Head of caudate nucleus (tissue), 42 donors: Measurements from ENCODE around the gene RHEX.
A peak's percentile ranks its signal among the peaks of the same experiment; 100 is the strongest.

Source experiments
- DNase-seq, 42 donors: peaks; one replicate each; pipeline versions ENCODE4 v3.0.0 to v3.0.0-alpha.2; 2020 to 2021; ENCODE audit warnings: mixed read lengths in 7 of 42
- intact Hi-C: fragments of 100-400 bp; cut with DNase I; formaldehyde crosslinking; loops from one replicate; pipeline ENCODE4 v1.15.0; 2022

The RHEX gene

DNA sequence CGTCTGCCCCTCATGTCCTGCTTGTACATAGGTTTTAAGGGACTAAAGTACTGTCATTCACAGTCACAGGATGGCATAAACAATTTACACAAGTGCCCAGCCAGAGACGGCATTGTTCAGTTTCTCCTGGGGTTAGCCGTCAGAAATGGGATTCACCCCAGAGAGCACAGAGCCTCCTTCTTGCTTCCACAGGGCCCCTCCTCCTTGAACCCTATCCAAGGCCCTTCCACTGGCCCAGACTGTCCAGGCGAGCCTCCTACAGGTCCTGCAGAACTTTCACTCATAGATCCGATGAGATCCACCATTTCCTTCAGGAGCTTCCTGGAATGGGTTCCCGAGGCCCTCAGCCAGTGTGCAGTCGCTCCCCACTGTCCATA lies 54.2 kb downstream of the RHEX start:
- intact Hi-C loops = loop anchor here (5.0 to 10.0 kb wide), 3 partner anchors 72 to 292 kb away; partner anchors contain the start of gene SLC41A1
- DNase-seq = peak in 2 of 42 donors; percentile 30 to 34

DNA sequence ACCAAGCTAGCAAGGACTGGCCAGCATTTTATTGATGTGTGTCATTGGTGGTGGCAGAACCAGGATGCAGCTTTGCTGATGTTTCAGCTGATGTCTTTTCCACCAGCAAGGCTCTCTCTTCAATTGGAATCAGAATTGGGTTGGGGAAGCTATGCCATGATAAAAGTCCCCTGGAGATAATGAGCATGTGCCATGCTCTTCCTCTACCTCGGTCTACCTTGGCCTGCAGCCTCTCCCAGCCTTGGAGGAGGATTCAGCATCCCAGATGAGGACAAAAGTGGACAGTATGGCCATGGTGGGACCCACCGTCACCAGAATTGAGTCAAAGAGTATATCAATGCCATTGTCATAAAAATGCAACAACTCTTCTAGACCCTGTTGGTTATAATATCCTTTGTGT lies 55.7 kb downstream of the RHEX start:
- DNase-seq = no peak
- intact Hi-C loops = loop anchor here (5.0 to 10.0 kb wide), 3 partner anchors 74 to 294 kb away; partner anchors contain the start of gene SLC41A1

DNA sequence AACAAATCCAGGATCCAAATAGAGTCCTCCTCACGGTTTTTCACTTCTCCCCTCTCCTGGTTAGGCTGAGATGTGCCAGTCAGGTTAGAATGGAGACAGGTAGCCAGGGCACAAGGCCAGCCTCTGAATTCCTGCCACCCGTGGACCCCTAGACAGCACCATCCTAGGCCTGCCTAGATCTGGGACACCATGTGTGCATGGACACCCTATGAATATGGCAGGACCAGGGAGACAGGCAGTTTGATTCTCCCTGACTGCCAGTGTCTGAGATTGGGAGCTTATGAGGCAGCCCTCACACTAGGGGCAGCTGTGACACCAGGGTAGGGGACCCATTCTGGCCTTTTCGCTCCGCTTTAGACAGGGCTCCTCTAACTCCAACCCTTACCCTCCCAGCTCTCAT lies 56.7 kb downstream of the RHEX start:
- peak in 2 of 42 donors; percentile 9 to 24 for DNase-seq
- intact Hi-C loops = loop anchor here (5.0 to 10.0 kb wide), 3 partner anchors 75 to 295 kb away; partner anchors contain the start of gene SLC41A1

DNA sequence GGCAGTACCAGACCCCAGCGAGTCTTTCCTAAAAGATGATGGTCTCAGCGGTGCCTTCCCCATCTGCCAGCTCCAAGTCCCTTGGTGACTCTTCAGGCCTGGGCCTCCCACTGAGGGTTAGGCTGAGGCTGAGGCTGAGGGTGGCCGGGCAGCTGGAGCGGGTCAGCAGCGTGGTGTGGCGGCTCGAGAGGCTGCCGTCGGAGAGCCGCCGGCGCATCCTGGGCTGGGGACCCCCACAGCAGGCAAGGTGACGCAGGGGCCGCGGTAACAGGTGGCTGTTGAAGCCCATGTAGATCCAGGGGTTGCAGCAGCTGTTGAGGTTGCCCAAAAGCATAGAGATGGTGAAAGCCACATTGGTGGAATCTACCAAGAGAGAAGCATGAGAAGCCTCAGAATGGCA lies 57.2 kb downstream of the RHEX start:
- peak in 2 of 42 donors; percentile 15 to 21 for DNase-seq
- intact Hi-C loops = no loop called here

DNA sequence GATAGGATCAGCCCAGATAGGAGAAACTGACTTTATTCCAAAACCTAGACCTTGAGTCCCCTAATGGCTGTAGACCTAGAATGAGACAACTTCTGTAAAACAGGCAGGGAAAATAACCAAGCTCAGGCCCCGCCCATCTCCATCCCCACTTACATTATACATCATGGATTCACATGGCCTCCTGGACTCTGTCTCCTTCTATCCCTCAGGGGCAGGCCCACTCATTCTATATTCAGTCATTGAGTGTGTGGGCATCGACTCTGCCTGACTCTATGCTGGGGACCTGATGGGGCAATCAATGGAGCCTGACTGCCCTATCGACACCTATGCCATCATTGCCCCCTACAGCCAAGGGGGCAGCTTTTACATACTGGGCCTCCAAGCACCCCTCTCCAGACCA lies 57.8 kb downstream of the RHEX start:
- peak in 1 of 42 donors; percentile 31 for DNase-seq
- intact Hi-C loops = no loop called here

DNA sequence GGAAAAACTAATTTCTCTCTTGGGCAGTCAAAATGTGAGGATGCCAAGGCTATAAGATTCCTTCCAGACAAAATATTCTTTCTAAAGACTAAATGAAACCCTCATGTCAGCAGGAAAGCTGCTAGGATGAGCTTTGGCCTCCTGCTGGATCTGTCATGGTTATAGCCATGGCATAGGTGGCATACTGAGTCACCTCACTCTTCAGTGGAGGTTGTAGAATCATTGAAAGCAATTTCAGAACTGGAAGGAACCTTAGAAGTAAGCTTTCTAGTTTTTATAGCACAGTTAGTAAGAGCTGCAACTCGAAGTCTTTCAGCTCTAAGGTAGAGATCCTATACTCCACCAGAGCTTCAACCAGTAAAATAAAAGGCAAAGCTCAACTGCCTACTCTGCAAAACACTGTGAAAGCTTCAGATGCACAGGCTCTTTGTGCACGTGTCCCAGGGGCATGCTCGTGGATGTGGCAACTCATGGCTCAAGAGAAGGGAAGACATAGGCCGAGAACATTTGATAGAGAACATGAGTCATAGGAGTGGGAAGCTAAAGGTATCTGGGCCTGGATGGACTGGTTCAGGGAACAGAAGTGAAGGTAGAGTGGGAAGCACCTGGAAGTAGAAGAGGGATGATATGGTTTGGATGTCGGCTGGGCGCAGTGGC lies 58.4 kb downstream of the RHEX start:
- intact Hi-C loops = no loop called here
- peak in 2 of 42 donors; percentile 9 to 18 for DNase-seq

DNA sequence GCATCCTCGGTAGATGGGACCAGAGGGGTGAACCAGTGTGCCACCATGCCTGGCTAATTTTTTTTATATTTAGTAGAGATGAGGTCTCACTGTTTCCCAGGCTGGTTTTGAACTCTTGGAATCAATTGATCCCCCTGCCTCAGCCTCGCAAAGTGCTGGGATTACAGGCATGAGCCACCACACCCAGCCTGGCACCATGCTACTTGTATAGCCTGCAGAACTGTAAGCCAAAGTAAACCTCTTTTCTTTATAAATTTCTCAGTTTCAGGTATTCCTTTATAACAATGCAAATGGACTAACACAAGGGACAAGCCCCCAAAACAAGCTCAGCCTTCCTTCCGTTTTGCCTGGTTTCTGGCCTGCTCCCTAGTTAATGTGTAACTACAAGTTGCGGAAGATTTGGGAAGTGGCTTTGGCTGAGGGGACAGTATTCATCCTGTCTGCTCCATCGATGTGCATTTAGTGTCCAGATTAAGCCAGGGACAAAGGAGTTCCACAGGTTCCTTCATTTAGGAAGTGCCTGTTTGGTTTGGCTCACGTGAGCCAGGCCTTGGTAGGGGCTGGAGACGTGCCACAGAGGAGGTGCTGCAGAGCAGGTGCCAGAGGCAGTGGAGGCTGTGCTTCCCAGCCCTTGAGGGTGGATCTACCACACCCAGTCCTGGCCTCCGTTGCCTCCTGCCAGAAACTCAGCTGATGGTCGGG lies 59.8 kb downstream of the RHEX start:
- DNase-seq = peak in 2 of 42 donors; percentile 31

DNA sequence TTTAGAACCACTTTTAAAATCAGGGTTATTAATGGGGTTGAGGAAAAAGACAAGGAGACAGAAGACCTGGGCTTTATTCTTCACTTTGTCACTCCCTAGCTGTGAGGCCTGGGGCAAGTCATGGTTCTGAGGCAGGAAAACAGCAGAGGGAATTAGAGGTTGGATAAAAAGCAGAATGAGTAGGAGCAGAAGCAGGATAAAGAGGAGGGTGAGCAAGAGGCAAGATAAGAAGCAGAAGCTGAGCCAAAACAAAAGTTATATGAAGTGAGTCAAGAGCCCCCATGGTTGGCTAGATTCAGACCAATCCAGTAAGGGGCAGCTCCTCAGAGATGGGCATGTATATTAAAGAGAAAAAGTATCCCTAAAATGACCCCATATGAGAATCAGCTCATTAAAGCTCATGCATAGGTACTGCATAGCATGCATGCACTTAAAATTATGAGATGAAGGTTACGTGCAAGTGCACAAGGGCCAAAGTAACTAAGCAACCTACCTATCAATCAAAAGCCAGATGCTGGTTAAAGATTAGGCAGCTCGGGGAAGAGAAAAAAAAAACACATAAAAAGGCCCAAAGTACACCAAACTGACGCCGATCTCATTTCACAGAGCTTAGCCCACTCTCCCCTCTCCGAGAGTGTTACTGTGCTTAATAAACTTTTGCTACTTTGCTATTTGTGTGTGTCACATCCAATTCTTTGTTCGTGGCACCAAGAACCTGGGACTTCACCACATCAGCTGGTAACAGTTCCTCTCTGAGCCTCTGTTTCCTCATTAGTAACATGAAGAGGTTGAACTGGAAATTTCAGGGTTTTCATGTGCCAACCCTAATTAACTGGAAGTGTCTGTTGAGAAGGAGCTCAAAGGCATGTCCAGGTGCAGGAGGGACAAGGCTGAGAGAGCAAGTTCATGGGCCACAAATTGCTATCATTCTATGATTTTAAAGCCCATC lies 62.0 kb downstream of the RHEX start:
- peak in 1 of 42 donors; percentile 18 for DNase-seq
- intact Hi-C loops = no loop called here

More for the DNA sequence above, 59.8 kb downstream of the RHEX start:
- intact Hi-C loops = no loop called here

DNA sequence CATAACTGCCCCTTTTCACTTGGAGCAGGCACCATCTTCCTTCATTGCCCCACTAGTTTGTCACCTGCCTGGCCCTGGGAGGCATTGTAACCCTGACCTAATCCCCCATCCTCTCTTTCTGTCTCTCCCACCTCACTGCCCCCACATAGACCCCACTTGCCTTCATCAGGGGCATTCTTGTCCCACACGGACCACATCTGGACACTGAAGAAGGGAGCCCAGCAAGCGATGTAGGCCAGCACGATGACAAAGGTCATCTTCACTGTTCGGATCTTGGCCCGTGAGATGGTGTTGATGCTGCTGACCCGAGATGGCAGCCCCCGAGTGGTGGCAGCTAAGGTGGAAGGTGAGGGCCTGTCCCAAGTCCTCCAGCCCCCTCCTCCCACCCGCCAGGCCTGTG lies 62.8 kb downstream of the RHEX start:
- intact Hi-C loops = no loop called here
- DNase-seq = peak in 1 of 42 donors; percentile 25

DNA sequence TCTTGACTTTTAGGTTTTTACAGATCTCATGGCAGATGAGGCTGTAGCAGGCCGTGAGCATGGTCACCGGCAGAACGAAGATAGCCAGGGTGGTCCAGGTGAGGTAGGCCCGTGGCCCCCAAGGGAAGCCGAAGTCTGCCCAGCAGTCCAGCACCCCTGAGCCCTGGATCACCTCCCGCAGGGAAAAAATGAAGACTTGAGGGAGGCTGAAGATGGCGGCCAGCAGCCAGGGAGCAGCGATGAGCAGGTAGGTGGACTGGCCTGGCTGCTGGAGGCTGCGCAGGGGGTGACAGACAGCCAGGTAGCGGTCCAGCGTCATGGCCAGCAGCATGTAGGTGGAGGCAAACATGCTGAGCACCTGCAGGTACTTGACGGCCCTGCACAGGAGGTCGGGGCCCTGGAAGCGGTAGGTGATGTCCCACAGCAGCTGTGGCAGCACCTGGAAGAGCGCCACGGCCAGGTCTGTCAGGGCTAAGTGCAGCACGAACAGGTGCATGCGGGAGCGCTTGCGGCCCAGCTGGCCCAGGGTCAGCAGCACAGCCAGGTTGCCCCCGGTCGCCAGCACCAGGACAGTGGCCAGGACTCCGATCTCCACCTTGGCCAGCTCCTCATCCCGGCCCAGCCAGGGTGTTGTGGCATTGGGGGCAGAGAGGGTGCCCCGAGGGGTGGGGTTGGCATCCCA lies 63.4 kb downstream of the RHEX start:
- intact Hi-C loops = no loop called here
- DNase-seq = peak in 1 of 42 donors; percentile 22

DNA sequence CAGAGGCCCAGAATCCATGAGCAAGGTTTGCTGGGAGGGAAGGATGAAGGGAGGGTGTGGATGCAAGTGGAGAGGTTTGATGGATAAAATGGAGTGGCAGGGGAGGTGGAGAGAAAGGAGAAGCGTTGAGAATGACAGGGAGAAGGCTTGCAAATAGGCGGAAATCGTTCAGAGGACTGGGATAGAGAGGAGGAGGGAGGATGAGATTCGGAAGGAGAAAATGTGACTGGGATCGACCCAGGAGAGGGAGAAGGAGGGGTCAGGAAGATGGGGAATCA lies 63.8 kb downstream of the RHEX start:
- intact Hi-C loops = no loop called here
- no peak for DNase-seq

DNA sequence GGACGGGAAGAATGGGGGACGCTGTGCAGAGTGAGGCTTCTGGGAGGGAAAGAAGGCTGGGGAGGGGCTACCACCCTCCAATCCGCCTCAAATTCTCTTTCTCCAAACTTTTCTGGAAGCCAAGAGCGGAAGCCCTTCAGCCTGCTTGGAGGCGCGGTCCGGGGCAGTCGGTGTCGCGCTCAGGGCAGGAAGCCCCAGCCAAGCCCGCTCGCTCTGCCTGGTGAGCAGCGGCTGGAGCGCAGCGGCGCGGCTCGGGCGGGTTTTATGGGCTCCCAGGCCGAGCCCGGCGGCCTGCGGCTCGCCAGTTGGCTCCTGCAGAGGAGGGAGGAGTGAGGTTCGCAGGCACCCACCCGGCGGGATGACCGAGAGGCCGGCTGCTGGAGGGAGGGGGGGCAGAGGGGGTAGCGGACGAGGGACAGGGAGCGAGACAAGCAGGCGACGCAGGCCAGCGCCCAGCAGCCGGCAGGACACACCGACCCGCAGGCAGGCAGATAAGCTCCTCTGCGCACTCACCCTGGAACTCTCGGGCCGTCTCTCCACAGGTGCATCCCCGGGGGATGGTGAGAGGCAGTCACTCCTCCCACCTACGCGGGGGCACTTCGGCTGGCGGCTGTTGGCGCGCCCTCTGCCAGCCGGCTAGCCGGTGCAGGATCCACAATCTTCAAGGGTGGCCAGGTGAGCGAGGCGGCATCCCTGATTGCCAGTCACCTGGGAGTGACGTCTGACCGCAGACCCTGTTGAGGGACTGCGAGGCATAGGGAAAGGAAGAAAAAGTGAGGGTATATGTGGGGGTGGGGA lies 64.4 kb downstream of the RHEX start, which contains the start of gene AVPR1B:
AVPR1B (minus strand) TSS at position 238 of the 798 bp plus-strand sequence. CDS start 498 bp downstream, outside the sequence.
- peak in 33 of 42 donors; percentile 8 to 63 (median 25) for DNase-seq
- intact Hi-C loops = no loop called here

DNA sequence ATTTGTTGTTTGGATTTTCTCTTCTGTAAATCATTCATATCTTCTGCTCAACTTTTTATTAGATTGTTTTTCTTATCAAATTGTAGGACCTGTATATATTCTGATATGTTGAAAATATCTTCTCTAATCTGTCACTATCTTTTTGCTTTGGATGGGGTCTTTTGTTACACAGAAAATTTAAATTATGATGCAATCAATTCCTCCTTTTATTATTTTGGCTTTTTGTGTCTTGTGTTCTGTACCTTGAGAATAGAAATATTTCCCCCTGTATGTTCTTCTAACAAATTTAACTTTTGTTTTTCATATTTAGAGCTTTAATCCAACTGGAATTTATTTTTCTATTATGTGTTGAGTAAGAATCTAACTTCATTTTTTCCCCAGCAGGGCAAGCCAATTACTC lies 67.4 kb downstream of the RHEX start:
- intact Hi-C loops = no loop called here
- DNase-seq = no peak

DNA sequence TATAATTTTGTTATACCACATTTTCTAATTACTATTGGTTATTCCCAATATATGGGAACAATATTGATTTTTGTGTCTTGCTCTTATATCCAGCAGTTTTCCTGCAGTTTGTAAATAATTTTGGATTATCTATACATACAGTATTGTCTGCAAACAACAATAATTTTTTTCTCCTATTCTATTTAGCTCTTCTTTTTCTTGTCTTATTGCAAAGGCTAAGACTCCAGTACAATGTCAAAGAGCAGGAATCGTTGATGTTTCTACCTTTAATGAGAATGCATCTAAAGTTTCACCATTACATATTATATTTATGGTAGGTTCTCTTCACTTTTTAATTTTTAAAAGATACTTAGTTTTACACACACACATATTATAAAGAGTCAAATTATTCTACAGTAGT lies 68.3 kb downstream of the RHEX start:
- DNase-seq = no peak
- intact Hi-C loops = no loop called here

DNA sequence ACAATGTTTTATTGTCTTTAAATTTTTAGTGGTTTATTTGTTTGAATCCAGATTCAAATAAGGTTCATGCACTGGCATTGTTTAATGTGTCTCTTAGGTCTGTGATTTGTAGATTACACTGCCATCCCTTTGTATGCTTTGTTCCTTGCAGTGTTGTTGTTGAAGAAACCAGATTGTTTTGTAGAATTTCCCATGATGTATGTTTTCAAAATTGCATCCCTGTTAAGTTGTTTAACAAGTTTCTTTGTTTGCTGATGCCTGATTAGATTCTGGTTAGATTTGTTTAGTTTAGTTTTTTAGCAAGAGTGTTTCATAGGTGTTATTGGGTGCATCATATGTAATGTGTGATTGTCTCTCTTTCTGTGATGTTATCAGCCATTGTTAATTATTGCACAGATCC lies 69.7 kb downstream of the RHEX start:
- no peak for DNase-seq
- intact Hi-C loops = no loop called here

DNA sequence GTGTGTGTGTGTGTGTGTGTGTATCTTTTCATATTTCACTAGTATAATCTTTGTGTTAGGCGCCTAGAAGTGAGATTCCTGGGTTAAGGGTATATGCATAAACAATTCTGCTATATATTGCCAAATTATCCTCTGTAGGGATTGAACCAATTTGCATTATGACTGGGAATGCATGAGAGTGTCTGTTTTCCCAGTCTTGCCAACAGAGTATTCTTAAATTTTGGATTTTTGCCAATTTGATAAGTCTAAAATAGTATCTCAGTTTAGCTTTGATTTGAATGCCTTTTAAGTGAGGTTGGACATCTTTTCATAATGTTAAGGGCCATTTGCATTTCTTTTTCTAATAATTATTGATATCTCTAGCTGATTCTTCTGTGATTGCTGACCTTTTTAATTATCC lies 72.4 kb downstream of the RHEX start:
- intact Hi-C loops = no loop called here
- DNase-seq = no peak

DNA sequence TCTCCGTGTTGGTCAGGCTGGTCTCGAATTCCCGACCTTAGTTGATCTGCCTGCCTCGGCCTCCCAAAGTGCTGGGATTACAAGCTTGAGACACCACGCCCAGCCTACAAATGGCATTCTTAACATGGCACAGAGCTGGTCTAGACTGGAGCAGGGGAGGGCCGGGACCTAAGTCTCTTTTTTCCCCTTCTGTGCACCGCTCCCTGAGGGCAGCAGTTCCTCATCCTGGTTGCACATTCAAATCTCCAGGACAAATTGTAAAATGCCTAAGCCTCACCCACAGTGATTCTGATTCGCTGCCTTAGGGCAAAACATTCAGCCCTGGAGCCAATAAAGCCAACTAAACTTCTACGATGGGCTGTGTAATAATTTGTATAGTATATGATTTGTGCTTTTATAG lies 74.4 kb downstream of the RHEX start:
- intact Hi-C loops = no loop called here
- DNase-seq = no peak

DNA sequence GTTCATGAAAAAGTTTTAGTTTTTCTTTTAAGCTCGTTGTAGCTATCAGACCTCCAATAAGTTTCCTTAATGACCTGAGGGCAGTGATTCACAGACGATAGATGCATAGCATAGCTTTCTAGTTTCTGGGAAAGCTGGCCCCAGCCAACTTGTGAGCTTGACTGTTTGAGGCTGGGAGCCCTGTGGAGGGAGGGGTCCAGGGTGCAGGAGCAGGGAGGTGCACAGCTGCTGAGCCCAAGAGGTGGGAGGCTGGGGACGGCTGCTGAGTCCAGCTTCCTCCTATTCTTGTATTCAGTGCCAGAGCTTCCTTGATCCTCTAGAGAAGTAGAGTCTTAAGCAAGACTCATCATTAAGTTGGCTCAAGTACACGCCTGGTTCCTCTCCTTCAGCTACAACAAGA lies 75.2 kb downstream of the RHEX start:
- no peak for DNase-seq
- intact Hi-C loops = no loop called here
